Right ventricle myocardium superior (tissue), 1 donor: Measurements from ENCODE around the gene DHRS1. TPM values are rescaled to one million over a fixed set of nuclear protein-coding genes. Genes with fewer than 3 reads are reported as not detected.
"Not testable (repeated sequence)": the region's sequence is repeated elsewhere in the genome, so short reads cannot be mapped to it uniquely, and the experiment has no call there.

Experiments
- ATAC-seq: fragments of 200-7000 bp; cut with Tn5 transposase; one replicate; pipeline ENCODE4 v1.9.1; 2020; ENCODE audit warnings: mild to moderate bottlenecking; ENCODE audit not compliant: poor library complexity
- DNase-seq: peaks from one replicate; pipeline ENCODE4 v3.0.0-alpha.2; 2020
- intact Hi-C: fragments of 100-400 bp; cut with DNase I; formaldehyde crosslinking; loops from one replicate; pipeline ENCODE4 v1.11.2; 2022
- total RNA-seq: library from RNA; stranded (reverse); fragmentation: NEBNext Ultra II Directional; extraction: Animal tissue kit (Norgen Biotek cat#: 25700); gene quantifications from one replicate; pipeline ENCODE4 v1.2.1, GENCODE V29; 2021
- donor health status: DM: no; HTN: yes; CAD: no; lungs with severe emphysema.

Gene DHRS1
- total RNA-seq, 1 donor from 2014 or later = 5.2 TPM

DNA sequence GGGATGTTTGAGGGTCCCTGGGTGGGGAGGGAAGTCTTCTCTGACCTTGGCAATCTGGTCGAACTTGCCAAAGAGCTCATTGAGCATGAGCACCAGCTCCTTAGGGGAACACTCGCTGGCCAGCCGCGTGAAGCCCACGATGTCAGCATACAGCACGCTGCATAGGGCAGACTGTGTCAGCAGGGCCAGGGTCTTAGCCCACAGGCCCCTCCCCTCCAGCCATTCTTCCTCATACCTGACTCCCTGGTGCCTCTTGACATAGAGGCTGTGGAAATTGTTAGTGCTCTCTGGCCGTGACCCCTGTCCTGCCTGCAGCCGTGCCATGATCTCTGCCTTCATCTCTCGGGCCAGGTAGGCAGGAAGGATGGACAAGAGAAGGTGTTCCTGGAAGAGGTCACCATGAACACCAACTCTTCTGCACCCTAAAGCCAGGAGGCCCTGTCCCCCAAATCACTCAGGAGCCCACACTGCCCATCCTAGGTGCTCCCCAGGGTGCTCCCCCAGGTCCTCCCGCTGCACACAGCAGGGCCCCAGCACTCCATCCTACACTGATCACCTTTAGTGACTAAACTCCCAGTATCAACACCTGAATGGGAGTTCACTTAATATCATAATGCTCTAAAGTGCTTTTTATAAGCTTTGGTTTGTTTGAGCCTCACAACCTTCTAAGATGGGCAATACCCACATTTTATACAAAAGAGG lies 31.5 kb upstream of the DHRS1 start:
- DNase-seq (no peak), ATAC-seq (no peak)
- intact Hi-C loops = no loop called here

DNA sequence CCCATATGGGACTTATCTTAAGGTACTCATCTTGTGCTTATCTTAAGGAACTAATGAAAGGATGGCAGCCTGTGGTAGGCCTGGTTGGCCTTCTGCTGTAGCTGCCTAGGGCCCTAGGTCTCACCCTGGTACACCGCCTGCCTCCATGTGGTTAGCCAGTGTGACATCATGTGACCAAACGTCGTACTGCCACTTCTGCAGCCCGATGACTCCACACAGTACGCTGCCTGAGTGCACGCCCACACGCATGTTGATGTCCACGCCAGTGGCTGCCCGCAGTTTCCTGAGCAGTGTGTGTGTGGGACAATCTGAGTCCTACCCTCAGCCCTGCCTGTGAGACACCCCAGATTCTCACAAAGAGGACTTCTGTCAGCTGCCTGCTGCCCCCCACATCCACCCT lies 30.2 kb upstream of the DHRS1 start:
- intact Hi-C loops = no loop called here
- ATAC-seq (peak; percentile 1), DNase-seq (peak; percentile 80)

DNA sequence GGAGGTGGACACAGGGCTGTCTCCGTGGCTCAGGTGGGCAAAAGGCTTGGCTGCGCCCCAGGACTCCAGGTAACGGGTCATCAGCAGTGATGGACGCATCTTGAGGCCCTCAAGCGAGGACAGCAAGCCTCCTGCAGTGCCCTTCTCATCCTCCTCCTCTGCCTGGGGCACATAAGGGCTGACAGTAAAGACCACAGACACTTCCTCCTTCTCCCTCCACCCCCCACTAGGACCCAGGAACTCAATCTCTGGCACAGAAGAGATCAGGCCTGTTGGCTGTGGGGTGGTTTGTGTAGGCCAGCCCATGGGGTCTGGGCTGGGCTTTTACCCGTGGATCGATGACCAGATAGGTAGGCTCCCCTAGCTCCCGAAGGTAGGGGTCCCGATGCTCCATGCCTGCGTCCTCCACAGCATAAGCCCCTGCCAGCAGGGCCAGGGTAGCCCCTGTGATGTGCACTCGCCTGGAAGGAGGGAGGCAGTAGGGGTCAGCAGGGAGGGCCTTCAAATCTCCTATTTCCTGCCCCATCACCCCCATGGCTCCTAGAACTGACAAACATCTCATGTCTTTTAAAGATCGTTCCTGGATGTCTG lies 29.6 kb upstream of the DHRS1 start:
- DNase-seq (no peak), ATAC-seq (no peak)
- intact Hi-C loops = no loop called here

DNA sequence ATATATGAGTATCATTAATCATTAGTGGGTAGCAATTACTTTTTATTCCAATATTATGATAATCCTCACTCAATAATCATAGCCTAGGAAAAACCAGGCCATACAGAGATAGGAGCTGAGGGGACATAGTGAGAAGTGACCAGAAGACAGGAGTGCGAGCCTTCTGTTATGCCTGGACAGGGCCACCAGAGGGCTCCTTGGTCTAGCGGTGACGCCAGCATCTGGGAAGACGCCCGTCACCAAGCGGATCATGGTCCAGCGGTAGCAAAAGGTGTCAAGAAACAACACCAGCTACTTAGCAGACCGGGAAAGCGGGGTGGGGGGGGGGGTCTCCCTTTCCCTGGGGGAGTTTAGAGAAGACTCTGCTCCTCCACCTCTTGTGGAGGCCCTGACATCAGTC lies 28.3 kb upstream of the DHRS1 start:
- DNase-seq = peak; percentile 79
- ATAC-seq, intact Hi-C loops: not testable (repeated sequence)

DNA sequence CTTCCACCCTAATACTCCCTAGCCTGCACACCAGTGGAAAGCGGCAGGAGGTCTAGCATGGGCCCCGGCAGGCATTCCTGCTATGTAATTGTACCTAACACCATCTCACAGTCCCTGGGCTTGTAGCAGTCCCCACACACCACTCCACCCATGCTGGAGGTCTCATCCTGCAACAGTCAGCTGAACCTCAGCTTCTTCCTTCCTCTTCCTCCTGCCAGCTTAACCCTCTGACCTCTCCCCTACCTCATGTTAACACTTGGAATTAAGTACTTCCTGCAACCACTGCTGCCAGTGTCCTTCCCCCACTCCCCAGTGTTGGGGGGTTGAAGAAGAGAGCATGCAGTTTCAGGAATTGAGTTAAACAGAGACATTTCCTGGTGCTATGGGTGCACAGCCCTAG lies 27.7 kb upstream of the DHRS1 start:
- intact Hi-C loops = no loop called here
- ATAC-seq (peak; percentile 12), DNase-seq (no peak)

DNA sequence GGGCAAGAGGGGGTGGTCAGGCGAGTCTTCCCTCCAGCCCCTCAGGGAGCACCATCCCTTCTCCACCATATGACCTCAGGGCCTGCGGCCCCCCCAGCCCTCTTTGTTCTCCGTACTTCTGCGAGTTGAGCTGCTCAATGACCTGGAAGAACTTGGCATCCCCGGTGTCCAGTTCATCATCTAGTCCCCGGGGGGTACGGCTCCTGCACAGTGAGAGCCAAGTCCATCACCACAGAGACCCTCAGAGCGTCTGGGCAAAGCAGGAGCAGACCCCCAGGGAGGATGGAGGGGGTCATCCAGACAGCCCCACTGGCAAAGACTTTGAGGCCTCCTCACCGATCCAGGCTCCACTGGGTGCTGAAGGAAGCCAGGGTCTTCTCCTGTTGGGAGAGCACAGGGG lies 26.4 kb upstream of the DHRS1 start:
- DNase-seq (no peak), ATAC-seq (no peak)
- intact Hi-C loops = no loop called here

DNA sequence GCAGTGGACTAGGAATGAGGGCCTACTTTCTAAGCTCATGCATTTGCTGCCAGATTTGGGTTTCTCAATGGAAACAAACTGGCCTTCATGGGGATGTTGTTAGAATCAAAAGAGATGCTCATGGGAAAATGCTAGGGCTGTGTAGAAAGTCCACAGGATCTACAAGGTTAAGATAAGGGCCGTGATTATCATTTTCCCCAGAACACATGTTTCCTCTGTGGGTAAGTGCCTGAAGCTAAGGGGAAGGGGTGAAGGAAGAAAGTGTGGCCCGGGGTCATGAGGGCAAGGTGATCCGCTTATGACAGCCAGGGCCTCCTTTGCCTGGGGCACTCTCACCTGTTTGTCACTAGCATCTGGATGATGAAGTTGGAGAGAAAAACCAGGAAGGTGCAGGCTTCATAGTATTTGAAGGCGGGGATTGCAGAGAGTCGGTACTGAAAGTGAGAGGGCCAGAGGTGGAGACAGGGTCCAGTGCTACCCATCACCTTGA lies 25.5 kb upstream of the DHRS1 start:
- ATAC-seq (no peak), DNase-seq (no peak)
- intact Hi-C loops = no loop called here

DNA sequence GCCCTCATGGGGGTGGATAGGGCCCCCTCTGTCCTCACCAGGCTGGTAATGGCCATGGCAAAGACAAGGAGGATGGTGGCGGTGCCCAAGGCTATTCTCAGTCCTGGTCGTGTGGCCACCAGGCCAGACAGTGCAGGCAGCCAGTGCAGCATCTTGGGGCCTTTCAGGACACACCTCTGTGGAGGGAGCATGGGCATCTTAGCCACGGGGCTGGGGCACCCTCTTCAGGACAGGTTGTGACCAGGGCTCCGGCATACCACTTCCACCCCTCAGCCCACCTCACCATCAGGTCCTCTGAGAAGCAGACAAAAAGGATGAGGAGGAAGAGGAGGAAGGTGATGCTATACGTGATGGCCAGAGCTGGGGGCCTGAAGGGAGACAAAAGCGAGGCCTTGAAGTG lies 24.4 kb upstream of the DHRS1 start:
- no peak for DNase-seq
- ATAC-seq = no peak
- intact Hi-C loops = no loop called here

DNA sequence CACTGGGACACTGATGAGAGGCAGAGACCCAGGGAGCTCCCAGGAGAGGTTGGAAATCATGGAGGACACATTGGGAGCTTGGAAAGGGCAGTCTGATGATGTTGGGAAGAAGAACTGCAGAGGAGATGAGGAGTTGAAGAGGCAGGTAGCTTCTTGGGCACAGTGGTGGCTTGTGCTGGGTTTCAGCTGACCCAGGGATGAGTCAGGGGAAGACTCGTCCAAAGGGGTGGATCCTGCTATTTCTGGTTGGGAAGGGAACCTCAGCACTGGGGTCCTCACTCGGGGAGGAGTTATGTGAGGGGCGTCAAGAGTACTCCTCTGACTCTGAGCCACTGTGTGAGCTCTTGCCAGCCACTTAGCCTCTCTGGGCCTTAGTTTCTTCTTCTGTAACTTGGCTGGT lies 23.8 kb upstream of the DHRS1 start:
- DNase-seq = no peak
- intact Hi-C loops = no loop called here
- ATAC-seq = no peak

DNA sequence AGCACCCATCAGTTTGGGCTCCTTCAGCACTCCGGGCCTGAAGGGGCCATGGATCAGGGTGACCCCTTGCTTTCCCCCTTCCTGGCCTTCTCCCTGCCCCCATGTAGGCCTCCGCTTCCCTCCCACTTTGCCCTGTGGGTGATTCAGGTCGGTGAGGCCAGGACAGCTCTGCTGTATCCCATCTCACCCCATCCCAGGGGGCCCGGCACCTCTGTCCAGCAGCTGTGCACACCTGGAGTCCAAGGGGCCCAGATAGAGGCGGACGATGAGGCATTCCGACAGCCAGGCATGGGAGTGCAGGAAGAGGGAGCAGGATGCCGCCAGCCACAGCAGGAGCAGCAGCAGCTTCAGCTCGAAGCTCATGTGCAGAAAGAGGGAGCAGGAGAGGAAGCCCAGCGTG lies 23.1 kb upstream of the DHRS1 start:
- no peak for DNase-seq
- ATAC-seq = no peak
- intact Hi-C loops = no loop called here

DNA sequence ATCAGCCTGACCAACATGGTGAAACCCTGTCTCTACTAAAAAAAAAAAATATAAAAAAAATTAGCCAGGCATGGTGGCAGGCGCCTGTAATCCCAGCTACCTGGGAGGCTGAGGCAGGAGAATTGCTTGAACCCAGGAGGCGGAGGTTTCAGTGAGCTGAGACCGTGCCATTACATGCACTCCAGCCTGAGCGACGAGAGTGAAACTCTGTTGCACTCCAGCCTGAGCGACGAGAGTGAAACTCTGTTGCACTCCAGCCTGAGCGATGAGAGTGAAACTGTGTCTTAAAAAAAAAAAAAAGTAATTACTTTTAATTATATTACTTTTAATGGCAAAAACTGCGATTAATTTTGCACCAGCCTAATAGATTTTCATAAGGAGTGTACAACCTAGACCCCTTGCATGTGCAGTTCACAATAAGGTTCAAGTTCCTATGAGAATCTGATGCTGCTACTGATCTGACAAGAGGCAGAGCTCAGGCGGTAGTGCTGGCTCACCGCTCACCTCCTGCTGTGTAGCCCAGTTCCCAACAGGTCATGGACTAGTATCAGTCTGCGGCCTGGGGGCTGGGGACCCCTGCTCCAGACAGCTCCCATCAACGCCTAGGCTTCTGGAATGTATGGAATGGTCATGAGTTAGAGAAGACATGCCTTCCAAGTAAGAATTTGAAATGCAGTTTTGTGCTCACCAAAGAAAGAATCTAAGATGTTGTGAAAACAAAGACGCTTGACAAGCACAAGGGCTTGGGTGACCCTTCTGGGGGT lies 21.8 kb upstream of the DHRS1 start:
- intact Hi-C loops = no loop called here
- ATAC-seq (no peak), DNase-seq (no peak)

DNA sequence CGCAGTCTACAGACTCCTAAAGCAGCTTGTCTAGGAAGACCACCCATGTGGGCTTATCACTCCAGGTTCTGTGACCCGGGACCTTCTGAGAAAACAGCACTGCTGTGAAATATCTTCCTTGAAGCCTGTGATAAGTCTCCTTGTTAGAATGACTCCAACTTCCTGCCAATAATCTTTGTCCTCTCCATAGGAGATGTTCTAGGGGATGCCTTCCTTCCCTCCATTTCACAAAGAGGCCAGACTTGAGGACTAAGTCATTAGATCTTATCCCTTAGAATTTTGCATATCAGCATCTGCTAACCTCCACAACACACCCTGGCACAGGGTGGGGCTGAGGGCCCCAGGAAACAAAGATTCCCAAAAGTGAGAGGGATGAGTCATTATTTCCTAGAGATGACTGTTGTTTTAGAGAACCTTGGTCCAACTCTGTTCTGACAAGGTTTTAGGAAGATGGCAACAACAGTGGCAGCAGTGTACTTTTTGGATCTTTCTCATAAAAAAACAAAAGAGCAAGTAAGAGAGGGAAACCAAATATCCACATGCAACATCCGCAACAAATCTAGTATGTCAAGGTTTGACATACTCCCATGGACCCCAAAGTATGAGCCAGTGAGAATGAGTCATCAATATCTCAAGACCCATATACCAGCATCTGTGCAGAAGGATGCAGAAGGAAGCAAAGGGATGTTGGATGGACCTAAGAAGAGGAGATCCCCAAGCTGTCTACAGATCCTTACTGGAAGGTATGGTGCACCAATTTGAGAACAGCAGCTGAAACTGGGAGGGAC lies 17.8 kb upstream of the DHRS1 start:
- intact Hi-C loops = no loop called here
- no peak for ATAC-seq
- DNase-seq = no peak

DNA sequence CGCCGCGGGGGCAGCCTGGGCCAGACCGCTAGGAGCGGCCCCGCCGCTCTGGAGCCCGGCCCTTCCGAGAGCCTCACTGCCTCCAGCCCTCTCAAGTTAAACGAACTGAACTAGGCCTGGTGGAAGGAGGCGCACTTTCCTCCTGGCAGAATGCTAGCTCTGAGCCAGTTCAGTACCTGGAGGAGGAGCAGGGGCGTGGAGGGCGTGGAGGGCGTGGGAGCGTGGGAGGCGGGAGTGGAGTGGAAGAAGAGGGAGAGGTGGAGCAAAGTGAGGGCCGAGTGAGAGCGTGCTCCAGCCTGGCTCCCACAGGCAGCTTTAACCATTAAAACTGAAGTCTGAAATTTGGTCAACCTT lies 17.0 kb upstream of the DHRS1 start:
- intact Hi-C loops = no loop called here

DNA sequence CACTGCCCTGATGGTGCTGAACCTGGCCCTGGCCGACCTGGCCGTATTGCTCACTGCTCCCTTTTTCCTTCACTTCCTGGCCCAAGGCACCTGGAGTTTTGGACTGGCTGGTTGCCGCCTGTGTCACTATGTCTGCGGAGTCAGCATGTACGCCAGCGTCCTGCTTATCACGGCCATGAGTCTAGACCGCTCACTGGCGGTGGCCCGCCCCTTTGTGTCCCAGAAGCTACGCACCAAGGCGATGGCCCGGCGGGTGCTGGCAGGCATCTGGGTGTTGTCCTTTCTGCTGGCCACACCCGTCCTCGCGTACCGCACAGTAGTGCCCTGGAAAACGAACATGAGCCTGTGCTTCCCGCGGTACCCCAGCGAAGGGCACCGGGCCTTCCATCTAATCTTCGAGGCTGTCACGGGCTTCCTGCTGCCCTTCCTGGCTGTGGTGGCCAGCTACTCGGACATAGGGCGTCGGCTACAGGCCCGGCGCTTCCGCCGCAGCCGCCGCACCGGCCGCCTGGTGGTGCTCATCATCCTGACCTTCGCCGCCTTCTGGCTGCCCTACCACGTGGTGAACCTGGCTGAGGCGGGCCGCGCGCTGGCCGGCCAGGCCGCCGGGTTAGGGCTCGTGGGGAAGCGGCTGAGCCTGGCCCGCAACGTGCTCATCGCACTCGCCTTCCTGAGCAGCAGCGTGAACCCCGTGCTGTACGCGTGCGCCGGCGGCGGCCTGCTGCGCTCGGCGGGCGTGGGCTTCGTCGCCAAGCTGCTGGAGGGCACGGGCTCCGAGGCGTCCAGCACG lies 16.4 kb upstream of the DHRS1 start:
- intact Hi-C loops = no loop called here
- peak; percentile 45 for ATAC-seq
- DNase-seq = peak; percentile 72

More for the DNA sequence above, 17.0 kb upstream of the DHRS1 start:
- no peak for ATAC-seq
- DNase-seq = no peak

DNA sequence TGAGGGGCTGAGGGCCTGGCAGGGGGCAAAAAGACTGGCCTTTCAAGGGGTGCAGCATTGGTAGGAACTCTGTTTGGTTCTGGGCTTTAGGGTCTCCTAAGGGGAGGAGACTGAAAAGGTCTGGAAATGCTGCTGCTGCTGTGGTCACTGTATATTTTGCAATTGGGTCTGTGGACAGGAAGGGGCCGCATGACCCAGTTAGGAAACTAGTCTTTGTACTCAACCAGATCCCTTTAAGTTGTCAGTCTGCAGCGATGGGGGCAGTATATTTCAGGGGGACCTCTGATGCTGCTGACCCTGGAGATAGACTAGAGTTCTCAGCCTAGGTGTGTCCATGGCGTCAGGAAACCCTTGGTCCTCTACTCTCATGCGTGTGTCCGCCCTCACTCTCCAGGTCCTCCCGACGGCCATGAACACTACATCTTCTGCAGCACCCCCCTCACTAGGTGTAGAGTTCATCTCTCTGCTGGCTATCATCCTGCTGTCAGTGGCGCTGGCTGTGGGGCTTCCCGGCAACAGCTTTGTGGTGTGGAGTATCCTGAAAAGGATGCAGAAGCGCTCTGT lies 15.7 kb upstream of the DHRS1 start:
- intact Hi-C loops = no loop called here
- DNase-seq (no peak), ATAC-seq (no peak)

DNA sequence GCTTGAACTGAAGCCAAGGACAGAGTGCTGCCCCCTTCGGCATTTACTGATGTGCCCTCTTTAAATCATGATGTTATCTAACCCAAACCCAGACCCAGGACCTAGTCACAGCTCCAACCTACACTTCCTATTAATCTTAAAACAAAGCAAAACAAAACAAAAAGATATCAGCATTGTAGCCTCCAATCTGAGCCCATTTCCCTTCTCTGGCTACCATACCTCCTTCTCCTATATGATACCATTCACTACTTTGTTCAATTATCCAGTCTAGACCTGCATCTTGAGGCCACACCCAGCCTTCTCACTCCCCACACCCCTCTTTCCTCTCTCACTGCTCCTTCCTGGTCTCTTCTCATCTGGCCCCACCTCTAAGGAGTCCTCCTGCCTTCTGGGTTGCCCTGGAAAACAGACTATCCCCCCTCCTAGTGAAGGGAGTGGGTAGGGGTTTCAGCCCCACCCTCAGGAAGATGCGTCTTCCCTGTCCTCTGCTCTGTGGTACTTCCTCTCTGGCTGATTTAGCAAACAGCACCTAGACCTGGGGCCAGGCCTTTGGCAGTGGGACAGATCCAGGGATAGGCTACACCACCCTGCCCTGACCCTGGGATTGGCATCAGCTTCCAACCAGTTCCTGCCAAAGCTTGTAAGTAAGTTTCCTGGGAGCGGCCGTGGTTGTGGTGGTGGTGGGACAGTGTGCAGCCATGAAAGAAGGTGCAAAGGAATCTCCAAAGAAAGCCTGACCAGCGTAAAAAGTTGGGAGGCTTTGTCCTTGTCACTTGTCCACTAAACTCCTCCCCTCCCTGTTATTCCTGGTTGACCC lies 15.0 kb upstream of the DHRS1 start:
- intact Hi-C loops = no loop called here
- no peak for DNase-seq

DNA sequence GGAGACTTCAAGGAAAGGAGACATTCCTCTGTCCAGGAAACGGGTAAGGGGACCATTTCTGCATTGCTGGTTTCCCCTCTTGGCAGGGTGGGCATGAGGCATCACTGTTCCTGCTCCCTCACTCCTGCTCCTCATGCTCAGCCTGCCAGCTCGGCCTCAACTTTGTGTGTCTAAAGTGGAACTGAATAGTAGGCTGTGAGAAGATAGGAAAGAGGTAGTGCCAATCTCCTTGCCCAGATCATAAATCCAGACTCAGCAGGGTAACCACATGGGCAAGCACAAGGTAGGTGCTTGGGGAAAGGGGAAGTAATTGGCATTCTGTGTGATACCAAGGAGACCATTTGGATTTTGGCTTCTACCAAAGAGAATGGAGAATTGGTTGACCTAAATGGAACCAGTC lies 14.3 kb upstream of the DHRS1 start:
- ATAC-seq (no peak), DNase-seq (no peak)
- intact Hi-C loops = no loop called here

More for the DNA sequence above, 15.0 kb upstream of the DHRS1 start:
- no peak for ATAC-seq
